IMR-90 (cell line): ENCODE results near the gene HOXD12. TPM values are rescaled to one million over a fixed set of nuclear protein-coding genes. Genes with fewer than 3 reads are reported as not detected.

Experiments
- ATAC-seq: fragments of 200-7000 bp; cut with Tn5 transposase; 2 replicates; pipeline ENCODE4 v1.9.1; 2020; ENCODE audit warnings: low read depth, mild to moderate bottlenecking, moderate library complexity
- BruUV-seq: library from RNA; stranded (reverse); fragments of 400-500 nt; replicated peaks from 2 replicates; lab custom pipeline; 2021; lab: Mats Ljungman, UMichigan
- CTCF ChIA-PET: fragments of 300-600 bp; formaldehyde crosslinking; extraction: SDS; loops from one replicate; lab custom pipeline; 2021; ENCODE audit warnings: antibody characterized with exemption; lab: Yijun Ruan, JAX
- POLR2A ChIA-PET: fragments of 300-600 bp; sonication (Branson Sonifier 250); formaldehyde crosslinking; loops from one replicate; lab custom pipeline; 2022; ENCODE audit warnings: antibody characterized with exemption; ENCODE audit not compliant: unreplicated experiment; lab: Charles Lee
- DNase-seq: peaks from one replicate; pipeline ENCODE4 v3.0.0; 2013
- H2AFZ ChIP-seq: replicated peaks from 2 replicates; pipeline ENCODE3; 2013; ENCODE audit warnings: low read length, mild to moderate bottlenecking; ENCODE audit not compliant: poor library complexity
- H2AK5ac ChIP-seq: 2 replicates; pipeline ENCODE4 v1.6.1; 2013; ENCODE audit warnings: low read depth, low read length, inconsistent platforms
- H2AK9ac ChIP-seq: replicated peaks from 2 replicates; pipeline ENCODE3; 2013; ENCODE audit warnings: mild to moderate bottlenecking, low read depth, low read length, moderate library complexity; ENCODE audit not compliant: poor library complexity
- H2BK120ac ChIP-seq: 2 replicates; pipeline ENCODE4 v1.6.1; 2013; ENCODE audit warnings: low read depth, low read length, inconsistent platforms
- H2BK15ac ChIP-seq: 3 replicates; pipeline ENCODE4 v1.6.1; 2013; ENCODE audit warnings: low read depth, low read length, inconsistent platforms
- H2BK20ac ChIP-seq: 2 replicates; pipeline ENCODE4 v1.6.1; 2013; ENCODE audit warnings: low read depth, mild to moderate bottlenecking, inconsistent platforms, low read length, moderate library complexity
- H2BK5ac ChIP-seq: 2 replicates; pipeline ENCODE4 v1.6.1; 2013; ENCODE audit warnings: mild to moderate bottlenecking, low read depth, low read length, inconsistent platforms; ENCODE audit not compliant: poor library complexity, severe bottlenecking
- H3K14ac ChIP-seq: replicated peaks from 2 replicates; pipeline ENCODE4 v1.6.1; 2013; ENCODE audit warnings: low read depth, low read length, inconsistent platforms
- H3K18ac ChIP-seq: 2 replicates; pipeline ENCODE4 v1.6.1; 2013; ENCODE audit warnings: low read depth, low read length, control low read depth
- H3K23ac ChIP-seq: 2 replicates; pipeline ENCODE4 v1.6.1; 2013; ENCODE audit warnings: low read depth, low read length, inconsistent platforms
- H3K27ac ChIP-seq: 2 replicates; pipeline ENCODE4 v1.5.1; 2013; ENCODE audit warnings: mild to moderate bottlenecking, control low read depth, low read length; ENCODE audit not compliant: insufficient read depth
- H3K27me3 ChIP-seq: 2 replicates; pipeline ENCODE4 v1.6.1; 2013; ENCODE audit warnings: low read length; ENCODE audit not compliant: control insufficient read depth, insufficient read depth
- H3K36me3 ChIP-seq: 2 replicates; pipeline ENCODE4 v1.6.1; 2013; ENCODE audit warnings: low read length, mixed read lengths; ENCODE audit not compliant: control insufficient read depth, insufficient read depth
- H3K4ac ChIP-seq: 2 replicates; pipeline ENCODE4 v1.6.1; 2013; ENCODE audit warnings: low read depth, low read length, inconsistent platforms
- H3K4me1 ChIP-seq: 2 replicates; pipeline ENCODE4 v1.6.1; 2013; ENCODE audit warnings: low read length, mixed read lengths; ENCODE audit not compliant: control insufficient read depth, insufficient read depth
- H3K4me2 ChIP-seq: 2 replicates; pipeline ENCODE4 v1.6.1; 2013; ENCODE audit warnings: low read depth, mild to moderate bottlenecking, control low read depth, low read length, moderate library complexity
- H3K4me3 ChIP-seq: 2 replicates; pipeline ENCODE4 v1.5.1; 2013; ENCODE audit warnings: low read depth, mild to moderate bottlenecking, control low read depth, low read length, moderate library complexity; ENCODE audit not compliant: insufficient read depth
- H3K56ac ChIP-seq: 2 replicates; pipeline ENCODE4 v1.6.1; 2013; ENCODE audit warnings: low read length, inconsistent platforms; ENCODE audit not compliant: insufficient read depth; ENCODE audit errors: extremely low read depth
- H3K79me1 ChIP-seq, 2 experiments: 2 replicates each; pipeline ENCODE4 v1.6.1; 2013; ENCODE audit warnings: low read length in 2 of 2, inconsistent platforms in 1 of 2, low read depth in 1 of 2
- H3K9ac ChIP-seq: 2 replicates; pipeline ENCODE4 v1.6.1; 2013; ENCODE audit warnings: low read depth, low read length, control low read depth
- H3K9me1 ChIP-seq: 2 replicates; pipeline ENCODE4 v1.6.1; 2013; ENCODE audit warnings: low read length, inconsistent platforms; ENCODE audit not compliant: insufficient read depth
- H3K9me3 ChIP-seq: 2 replicates; pipeline ENCODE4 v1.6.1; 2013; ENCODE audit warnings: low read length; ENCODE audit not compliant: control insufficient read depth, insufficient read depth
- H4K20me1 ChIP-seq: 2 replicates; pipeline ENCODE4 v1.6.1; 2013; ENCODE audit warnings: low read length, inconsistent platforms; ENCODE audit not compliant: insufficient read depth
- H4K5ac ChIP-seq: 2 replicates; pipeline ENCODE4 v1.6.1; 2013; ENCODE audit warnings: mild to moderate bottlenecking, low read depth, low read length, control low read depth
- H4K8ac ChIP-seq, 2 experiments: 2 replicates each; pipeline ENCODE4 v1.6.1; 2013; ENCODE audit warnings: low read depth in 2 of 2, low read length in 2 of 2, control low read depth in 1 of 2, inconsistent platforms in 1 of 2
- H4K91ac ChIP-seq: 2 replicates; pipeline ENCODE4 v1.6.1; 2013; ENCODE audit warnings: low read depth, low read length, inconsistent platforms; ENCODE audit not compliant: insufficient read depth
- BHLHE40 ChIP-seq: fragments of 150-350 bp; IDR thresholded peaks from 2 replicates; pipeline ENCODE4 v1.6.1; 2016; ENCODE audit warnings: mild to moderate bottlenecking, low read depth, low read length
- CEBPB ChIP-seq: IDR thresholded peaks from 2 replicates; pipeline ENCODE4 v1.6.1; 2012; ENCODE audit warnings: low read depth, low read length, improper control_type of control experiment
- CHD1 ChIP-seq: IDR thresholded peaks from 2 replicates; pipeline ENCODE4 v1.6.1; 2012; ENCODE audit warnings: low read depth, low read length, improper control_type of control experiment
- CTCF ChIP-seq: conservative IDR thresholded peaks from 2 replicates; pipeline ENCODE4 v1.5.1; 2012; ENCODE audit warnings: mild to moderate bottlenecking, low read depth, low read length, improper control_type of control experiment
- ELK1 ChIP-seq: fragments of 150-350 bp; IDR thresholded peaks from 2 replicates; pipeline ENCODE4 v1.6.1; 2016; ENCODE audit warnings: low read depth, mild to moderate bottlenecking, low read length, moderate library complexity, borderline replicate concordance
- FOS ChIP-seq: fragments of 150-350 bp; IDR thresholded peaks from 2 replicates; pipeline ENCODE4 v1.6.1; 2016; ENCODE audit warnings: low read depth, low read length
- MAFK ChIP-seq: IDR thresholded peaks from 2 replicates; pipeline ENCODE4 v1.6.1; 2012; ENCODE audit warnings: low read depth, low read length, improper control_type of control experiment
- MXI1 ChIP-seq: IDR thresholded peaks from 2 replicates; pipeline ENCODE4 v1.6.1; 2012; ENCODE audit warnings: low read depth, mild to moderate bottlenecking, low read length, moderate library complexity, borderline replicate concordance
- NFE2L2 ChIP-seq: fragments of 150-350 bp; IDR thresholded peaks from 2 replicates; pipeline ENCODE4 v1.6.1; 2016; ENCODE audit warnings: low read depth, mild to moderate bottlenecking, low read length
- POLR2A ChIP-seq: IDR thresholded peaks from 2 replicates; pipeline ENCODE4 v1.6.1; 2012; ENCODE audit warnings: mild to moderate bottlenecking, low read depth, low read length
- RAD21 ChIP-seq: IDR thresholded peaks from 2 replicates; pipeline ENCODE4 v1.6.1; 2012; ENCODE audit warnings: low read length, improper control_type of control experiment
- RCOR1 ChIP-seq: IDR thresholded peaks from 2 replicates; pipeline ENCODE4 v1.6.1; 2012; ENCODE audit warnings: mild to moderate bottlenecking, low read length, improper control_type of control experiment; ENCODE audit not compliant: insufficient replicate concordance
- RFX5 ChIP-seq: IDR thresholded peaks from 2 replicates; pipeline ENCODE4 v1.8.0; 2012; ENCODE audit warnings: low read depth, mild to moderate bottlenecking, low read length, moderate library complexity
- SMC3 ChIP-seq: fragments of 150-350 bp; IDR thresholded peaks from 2 replicates; pipeline ENCODE4 v1.6.1; 2016; ENCODE audit warnings: low read depth, mild to moderate bottlenecking, antibody characterized with exemption, low read length, moderate library complexity
- USF2 ChIP-seq: fragments of 150-350 bp; IDR thresholded peaks from 2 replicates; pipeline ENCODE4 v1.6.1; 2017; ENCODE audit warnings: mild to moderate bottlenecking, antibody characterized with exemption, low read length, low read depth
- WGBS, 2 experiments: methylation state at CpG; one replicate each; pipeline versions ENCODE4 v1.1.5 to v1.1.7; 2013; ENCODE audit warnings: missing lambda C conversion rate in 2 of 2; ENCODE audit not compliant: insufficient read length in 1 of 2; ENCODE audit errors: extremely low coverage in 2 of 2; 5-methylcytosine and 5-hydroxymethylcytosine counted together
- dilution Hi-C: fragments of 300-500 bp; cut with HindIII; formaldehyde crosslinking; loops from one replicate; pipeline ENCODE4 v1.14.3; 2018; ENCODE audit warnings: low sequenced_read_pairs; ENCODE audit not compliant: unreplicated experiment
- in situ Hi-C: fragments of 300-500 bp; cut with MboI; formaldehyde crosslinking; loops from 3 replicates; pipeline ENCODE4 v1.14.3; 2019; ENCODE audit warnings: low sequenced_read_pairs, inconsistent platforms, mixed read lengths
- intact Hi-C: fragments of 100-400 bp; cut with micrococcal nuclease; formaldehyde crosslinking; loops from 2 replicates; pipeline ENCODE4 v1.10.0; 2022
- polyA plus RNA-seq, 3 experiments: library from polyadenylated mRNA; depleted of rRNA; stranded (reverse); fragments of >200 nt; gene quantifications; 2 replicates each; pipeline ENCODE4 v1.2.3, GENCODE V29; 2012; ENCODE audit warnings: low replicate concordance in 1 of 3
- total RNA-seq: library from RNA; depleted of rRNA; stranded (reverse); fragments of >200 nt; gene quantifications from 2 replicates; pipeline ENCODE4 v1.2.3, GENCODE V29; 2012

The HOXD12 gene
- total and polyA plus RNA-seq, 2 of the 4 experiments (the other 2 are of a cell fraction): not detected

- H2BK20ac ChIP-seq: no peak overlapping the region
- H4K20me1 ChIP-seq: no peaks in the 10 kb centered on the region
- H3K27me3 ChIP-seq: peaks cover 91% of the 10 kb centered on the region
- no TSS peak for BruUV-seq
- WGBS, 2 experiments: 5% methylated on average over 11 of the region's 40 CpGs; no CpG with 5 or more reads in 1 of the 2 experiments
- H3K4ac ChIP-seq: no peak overlapping the region
- no peak overlapping the region for H3K56ac ChIP-seq
- H2AK9ac ChIP-seq: no peak overlapping the region
- H3K4me1 ChIP-seq: no peaks in the 10 kb centered on the region
- dilution Hi-C loops (no loop called here), intact Hi-C loops (no loop called here), in situ Hi-C loops (no loop called here)
- no peak overlapping the region for H3K4me3 ChIP-seq
- H4K8ac ChIP-seq: no peak overlapping the region
- no peak overlapping the region for H3K4me2 ChIP-seq
- no peak overlapping the region for H3K27ac ChIP-seq
- no peak overlapping the region for H2BK15ac ChIP-seq
- H4K91ac ChIP-seq: no peak overlapping the region
- no peaks in the 10 kb centered on the region for H3K9me1 ChIP-seq
- DNase-seq: no peak
- H3K9ac ChIP-seq: no peak overlapping the region
- H3K23ac ChIP-seq: no peak overlapping the region
- ChIA-PET POLR2A (no interaction called here), CTCF (no interaction called here)
- H4K5ac ChIP-seq: no peak overlapping the region
- no peaks in the 10 kb centered on the region for H3K79me1 ChIP-seq
- TF ChIP-seq ELK1: no peak
- no peak for TF ChIP-seq NFE2L2
- no peak for TF ChIP-seq CTCF
- no peak for TF ChIP-seq USF2
- TF ChIP-seq RCOR1: no peak
- no peak for TF ChIP-seq BHLHE40
- no peak for TF ChIP-seq CHD1
- TF ChIP-seq MXI1: no peak
- TF ChIP-seq FOS: no peak
- no peak for TF ChIP-seq SMC3
- no peak for TF ChIP-seq RAD21
- no peak for TF ChIP-seq MAFK
- TF ChIP-seq CEBPB: no peak
- TF ChIP-seq RFX5: no peak
- no peak for TF ChIP-seq POLR2A
- H3K9me3 ChIP-seq: peaks cover 10% of the 10 kb centered on the region
- no peak overlapping the region for H3K18ac ChIP-seq
- no peak overlapping the region for H2BK5ac ChIP-seq
- peak overlapping the region; percentile 8 for H2AFZ ChIP-seq
- H3K36me3 ChIP-seq: no peaks in the 10 kb centered on the region
- H3K14ac ChIP-seq: no peak overlapping the region
- no peak overlapping the region for H2AK5ac ChIP-seq
- H2BK120ac ChIP-seq: no peak overlapping the region
- no peak for ATAC-seq
Observed at GRCh38 chr2:176112375-176113302, 13.0 kb downstream of the HOXD12 start.
